ENCODE results near the gene RPAP3.
"Not testable (repeated sequence)": the region's sequence is repeated elsewhere in the genome, so short reads cannot be mapped to it uniquely, and the experiment has no call there.

Gene RPAP3

DNA sequence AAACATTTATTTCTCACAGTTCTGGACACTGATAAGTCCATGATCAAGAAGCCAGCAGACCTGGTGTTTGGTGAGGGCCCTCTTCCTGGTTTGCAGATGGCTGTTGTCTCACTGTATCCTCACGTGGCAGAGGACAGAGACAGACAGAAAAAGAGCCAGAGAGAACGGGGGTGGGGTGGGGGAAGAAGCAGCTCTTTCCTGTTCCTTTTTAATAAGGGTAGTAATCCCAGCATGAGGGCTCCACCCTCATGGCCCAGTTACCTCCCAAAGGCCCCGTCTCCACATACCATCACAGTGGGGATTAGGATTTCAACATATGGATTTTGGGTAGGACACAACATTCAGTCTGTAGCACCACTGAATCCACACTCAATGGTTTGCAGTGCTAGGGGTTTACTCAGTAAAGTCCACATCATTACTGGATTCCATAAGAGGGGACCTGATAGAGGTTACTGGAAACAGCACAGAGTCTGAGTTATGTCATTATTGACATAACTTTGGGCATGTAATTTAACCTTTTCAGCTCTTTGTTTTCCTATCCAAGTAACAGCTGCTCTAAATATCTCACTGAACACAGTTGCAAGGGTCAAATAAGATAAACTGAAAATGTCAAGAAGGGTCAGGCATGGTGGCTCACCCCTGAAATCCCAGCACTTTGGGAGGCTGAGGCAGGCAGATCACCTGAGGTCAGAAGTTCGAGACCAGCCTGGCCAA, 53.2 kb downstream of the RPAP3 start:
- DNase-seq, result no peak

DNA sequence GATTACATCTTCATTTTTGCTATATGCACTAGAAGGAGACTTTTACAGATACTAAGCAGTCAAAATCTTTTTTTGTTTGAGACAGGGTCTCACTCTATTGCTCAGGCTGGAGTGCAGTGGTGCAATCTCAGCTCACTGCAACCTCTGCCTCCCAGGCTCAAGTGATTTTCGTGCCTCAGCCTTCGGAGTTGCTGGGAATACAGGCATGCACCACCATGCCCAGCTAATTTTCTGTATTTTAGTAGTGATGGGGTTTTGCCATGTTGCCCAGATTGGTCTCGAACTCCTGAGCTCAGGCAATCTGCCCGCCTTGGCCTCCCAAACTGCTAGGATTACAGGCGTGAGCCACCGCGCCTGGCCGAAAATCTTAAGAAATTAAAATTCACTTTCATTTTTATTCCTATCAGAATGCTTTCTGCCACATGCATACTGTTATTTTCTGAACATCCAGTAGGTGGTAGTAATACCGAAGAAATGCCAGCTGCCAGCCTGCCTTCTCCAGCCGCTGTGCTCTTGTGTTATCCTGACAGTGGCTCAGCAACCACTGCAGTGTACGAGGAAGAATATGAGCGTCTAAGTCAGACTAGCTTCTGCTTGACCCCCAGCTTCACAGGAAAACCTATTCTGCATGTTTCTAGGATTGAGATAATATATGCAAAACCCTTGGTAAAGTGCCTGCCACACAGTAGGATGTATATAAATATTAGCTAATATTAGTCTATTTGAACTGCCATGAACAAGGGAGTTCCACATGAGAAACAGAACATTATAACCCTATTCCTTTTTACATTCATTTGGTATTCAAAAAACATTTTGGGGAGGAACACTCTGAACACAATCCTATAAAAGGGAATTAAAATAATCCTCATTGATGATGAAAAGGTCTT, 54.2 kb downstream of the RPAP3 start:
- DNase-seq, result peak in 4 of 5 donors; percentile 22 to 67 (median 32)

DNA sequence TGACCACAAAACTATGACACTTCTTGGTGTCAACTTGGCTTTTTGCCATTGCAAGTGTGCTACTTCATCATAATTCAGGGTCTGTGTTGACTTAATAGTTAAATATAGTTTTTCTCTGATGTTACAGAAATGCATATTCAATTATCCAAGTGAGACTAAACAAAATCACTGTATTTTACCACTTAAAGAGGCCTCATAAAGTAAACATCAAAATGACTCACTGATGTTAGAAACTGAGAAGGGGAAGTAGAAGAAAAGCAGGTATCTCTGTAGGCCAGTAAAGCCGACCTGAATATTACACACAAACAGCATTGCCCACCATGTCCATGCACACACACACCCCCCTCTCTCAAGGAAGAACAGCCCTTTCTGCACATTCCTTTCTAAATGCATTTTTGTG, 55.4 kb downstream of the RPAP3 start:
- no peak for DNase-seq

DNA sequence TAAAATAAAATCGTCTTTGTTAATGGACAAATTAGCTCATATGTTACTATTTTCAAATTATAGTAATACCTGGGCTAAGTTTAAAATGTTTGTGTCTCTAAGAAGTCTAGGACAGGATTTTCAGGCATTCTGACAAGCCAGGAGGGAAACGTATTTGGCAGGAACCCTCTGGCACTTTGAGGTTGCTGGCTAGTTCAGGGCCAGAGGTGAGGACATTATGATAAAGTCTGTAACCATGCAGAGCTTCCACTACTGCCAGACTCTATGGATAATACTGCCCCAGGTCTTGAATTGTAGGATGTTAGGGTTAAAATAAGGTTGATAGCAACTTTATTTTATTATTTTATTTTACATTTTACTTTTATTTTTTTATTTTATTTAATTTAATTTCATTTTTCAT, 56.4 kb downstream of the RPAP3 start:
- DNase-seq, result no peak

DNA sequence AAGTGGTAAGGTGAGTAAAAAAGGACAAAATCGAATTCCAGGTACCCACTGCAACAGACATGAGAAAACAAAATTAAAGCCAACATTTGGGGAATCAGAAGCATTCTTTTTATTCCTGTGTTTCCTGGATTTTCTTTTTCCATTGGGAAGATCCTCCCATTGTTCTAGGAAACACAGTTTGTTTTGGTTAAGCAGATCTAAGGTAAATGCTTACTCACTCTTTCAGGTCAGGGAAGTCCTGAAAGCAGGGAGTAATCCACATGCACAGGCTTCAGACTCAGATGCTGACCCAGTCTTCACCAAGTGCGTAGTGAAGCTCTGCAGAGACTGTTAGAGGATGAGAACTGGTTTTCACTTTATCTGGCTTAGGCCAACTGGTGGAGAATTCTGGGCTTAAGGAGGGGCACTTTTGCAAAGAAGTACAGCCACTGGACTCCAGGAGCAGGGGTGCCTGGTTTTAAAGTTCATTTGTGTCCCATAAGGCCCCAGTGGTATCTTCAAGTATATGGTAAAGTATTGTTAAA, 57.7 kb downstream of the RPAP3 start:
- DNase-seq, result no peak

DNA sequence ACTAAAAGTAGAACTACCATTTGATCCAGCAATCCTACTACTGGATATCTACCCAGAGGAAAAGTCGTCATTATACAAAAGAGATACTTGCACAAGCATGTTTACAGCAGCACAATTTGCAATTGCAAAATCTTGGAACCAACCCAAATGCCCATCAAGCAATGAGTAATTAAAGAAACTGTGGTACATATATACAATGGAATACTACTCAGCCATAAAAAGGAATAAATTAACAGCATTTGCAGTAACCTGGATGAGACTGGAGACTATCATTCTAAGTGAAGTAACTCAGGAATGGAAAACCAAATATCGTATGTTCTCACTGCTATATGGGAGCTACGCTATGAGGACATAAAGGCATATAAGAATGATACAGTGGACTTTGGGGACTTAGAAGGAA, 63.5 kb downstream of the RPAP3 start:
- not testable (repeated sequence) for DNase-seq

DNA sequence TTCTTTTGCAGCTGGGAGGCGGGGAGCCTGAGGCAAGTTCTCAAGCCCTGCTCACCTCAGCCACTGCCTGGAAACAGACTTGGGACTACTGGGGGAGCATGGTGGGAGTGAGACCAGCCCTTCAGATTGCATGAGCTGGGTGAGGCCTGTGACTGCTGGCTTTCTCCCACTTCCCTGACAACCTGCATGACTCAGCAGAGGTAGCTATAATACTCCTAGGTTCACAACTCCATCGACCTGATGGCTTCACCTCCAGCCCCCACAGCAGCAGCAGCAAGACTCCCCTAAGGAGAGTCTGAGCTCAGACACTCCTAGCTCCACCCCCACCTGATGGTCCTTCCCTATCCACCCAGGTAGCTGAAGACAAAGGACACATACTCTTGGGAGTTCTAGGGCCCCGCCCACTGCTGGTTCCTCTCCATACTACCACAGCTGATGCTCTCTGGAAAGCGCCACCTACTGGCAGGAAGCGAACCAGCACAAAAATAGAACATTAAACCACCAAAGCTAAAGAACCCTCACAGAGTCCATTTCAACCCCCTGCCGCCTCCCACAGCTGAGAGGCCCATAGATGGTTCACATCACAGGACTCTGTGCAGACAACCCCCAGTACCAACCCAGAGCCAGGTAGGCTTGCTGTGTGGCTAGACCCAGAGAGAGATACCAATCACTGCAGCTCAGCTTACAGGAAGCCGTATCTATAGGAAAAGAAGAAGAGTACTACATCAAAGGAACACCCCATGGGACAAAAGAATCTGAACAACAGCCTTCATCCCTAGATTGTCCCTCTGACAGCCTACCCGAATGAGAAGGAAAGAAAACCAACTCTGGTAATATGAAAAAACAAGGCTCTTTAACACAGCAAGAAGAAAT, 68.7 kb downstream of the RPAP3 start:
- DNase-seq, result peak in 3 of 5 donors; percentile 17 to 23 (median 22)

DNA sequence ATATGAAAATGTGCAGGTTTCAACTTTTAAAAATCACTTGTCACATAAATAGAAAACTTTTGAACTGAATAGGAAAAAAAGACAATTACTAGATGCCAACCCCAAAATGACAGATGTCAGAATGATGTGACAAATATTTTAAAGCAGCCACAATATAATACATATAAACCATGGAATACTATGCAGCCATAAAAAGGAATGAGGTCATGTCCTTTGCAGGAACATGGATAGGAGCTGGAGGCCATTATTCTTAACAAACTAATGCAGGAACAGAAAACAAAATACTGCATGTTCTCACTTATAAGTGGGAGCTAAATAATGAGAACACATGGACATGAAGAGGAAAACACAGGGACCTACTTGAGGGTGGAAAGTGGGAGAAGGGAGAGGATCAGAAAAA, 70.1 kb downstream of the RPAP3 start:
- not testable (repeated sequence) for DNase-seq

DNA sequence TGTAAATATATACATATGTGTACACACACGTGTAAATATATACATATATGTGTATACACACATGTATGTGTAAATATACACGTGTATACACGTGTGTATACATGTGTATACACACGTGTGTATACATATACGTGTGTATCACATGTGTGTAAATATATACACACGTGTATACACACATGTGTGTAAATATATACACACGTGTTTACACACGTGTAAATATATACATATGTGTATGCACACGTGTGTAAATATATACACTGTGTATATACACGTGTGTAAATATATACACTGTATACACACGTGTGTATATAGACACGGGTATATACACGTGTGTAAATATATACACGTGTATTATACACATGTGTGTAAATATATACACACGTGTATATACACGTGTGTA, 71.7 kb downstream of the RPAP3 start:
- DNase-seq, result no peak

DNA sequence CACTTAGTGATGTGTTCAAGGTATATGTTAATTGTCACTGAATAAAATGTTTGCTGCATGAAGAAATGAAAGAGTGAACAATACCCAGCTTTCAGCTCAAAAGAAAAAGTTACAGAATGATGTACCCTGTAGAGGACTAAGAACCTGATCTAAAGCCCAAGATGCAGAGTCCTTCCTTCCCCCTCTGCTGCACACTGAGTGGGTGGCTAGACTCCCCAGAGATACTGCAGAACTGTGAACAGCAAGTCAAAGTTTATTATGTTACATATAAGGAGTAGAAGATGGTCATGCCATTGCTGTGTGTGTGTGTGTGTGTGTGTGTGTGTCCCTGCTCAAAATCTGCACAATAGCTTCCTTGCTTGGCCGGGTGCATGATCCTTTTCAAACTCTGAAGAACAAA, 83.9 kb downstream of the RPAP3 start:
- DNase-seq, result no peak

DNA sequence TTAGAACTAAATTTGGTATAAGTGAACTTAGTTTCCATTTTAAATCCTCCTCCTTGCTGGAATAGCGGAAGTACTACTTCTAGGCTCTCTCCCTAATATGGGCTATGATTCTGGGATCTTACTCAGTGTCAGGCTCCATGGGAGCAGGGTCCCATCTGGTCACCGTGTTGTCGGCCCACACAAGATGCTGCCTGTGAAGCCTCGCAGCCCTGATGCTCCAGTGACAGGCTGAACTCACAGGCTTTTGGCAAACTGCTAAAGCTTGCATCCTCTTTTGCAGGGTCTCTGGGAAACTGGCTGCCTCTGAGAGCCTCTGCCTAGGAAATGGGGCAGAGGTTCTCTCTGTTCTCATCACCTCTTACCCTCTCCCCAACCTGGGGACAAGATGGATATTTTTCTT, 88.4 kb downstream of the RPAP3 start:
- no peak for DNase-seq

DNA sequence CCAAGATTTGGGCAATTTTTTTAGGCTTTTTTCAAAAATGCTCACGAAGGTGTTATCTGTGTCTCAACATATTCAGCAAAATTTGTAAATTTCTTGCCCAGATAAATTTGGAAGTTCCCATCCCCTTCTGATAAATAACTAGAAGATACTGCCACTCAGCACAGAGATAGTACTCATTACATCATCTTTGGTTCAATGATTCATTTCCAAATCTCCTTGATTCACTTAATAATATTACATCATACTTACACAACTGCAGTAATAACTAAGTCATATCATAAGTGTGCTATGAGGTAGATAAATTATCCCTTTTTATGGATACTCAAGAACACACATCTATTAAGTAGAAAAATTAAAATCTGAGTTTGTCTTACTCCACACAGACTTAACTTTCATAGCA, 89.4 kb downstream of the RPAP3 start:
- no peak for DNase-seq

DNA sequence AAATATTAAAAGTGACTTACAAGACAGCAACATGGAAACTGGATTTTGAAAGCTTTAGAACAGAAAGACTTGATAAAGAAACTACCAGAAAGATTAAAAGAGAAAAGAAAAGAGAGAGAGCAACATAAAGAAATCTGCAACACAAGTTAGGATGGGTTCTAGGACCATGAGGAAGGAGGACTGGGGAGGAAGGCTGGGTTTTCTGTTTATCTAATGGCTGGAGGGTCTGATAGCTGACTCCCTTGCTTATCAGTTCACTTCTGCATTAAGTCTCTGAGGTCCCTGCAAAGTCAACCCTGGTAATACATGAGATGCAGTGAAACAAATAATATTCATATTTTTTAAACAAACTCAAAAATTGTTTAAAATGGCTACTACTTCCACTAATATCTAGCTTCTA, 90.1 kb downstream of the RPAP3 start:
- DNase-seq, result no peak

DNA sequence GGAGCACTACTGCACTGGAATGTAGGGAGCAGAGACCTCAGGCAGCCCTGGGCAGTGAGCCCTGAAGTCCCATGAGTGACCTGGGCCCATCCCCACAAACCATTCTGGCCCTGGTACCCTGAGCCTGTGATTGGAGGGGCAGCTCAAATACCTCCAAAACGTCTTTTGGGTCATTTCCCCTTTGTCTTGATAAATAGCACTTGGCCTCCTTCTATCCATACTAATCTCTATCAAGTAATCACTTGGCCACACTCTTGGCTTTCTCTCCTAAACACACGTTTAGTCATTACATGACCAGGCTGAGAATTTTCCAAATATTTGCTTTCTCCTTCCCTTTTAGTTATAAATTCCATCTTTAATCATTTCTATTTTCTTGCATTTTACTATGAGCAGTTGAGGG, 91.3 kb downstream of the RPAP3 start:
- no peak for DNase-seq

DNA sequence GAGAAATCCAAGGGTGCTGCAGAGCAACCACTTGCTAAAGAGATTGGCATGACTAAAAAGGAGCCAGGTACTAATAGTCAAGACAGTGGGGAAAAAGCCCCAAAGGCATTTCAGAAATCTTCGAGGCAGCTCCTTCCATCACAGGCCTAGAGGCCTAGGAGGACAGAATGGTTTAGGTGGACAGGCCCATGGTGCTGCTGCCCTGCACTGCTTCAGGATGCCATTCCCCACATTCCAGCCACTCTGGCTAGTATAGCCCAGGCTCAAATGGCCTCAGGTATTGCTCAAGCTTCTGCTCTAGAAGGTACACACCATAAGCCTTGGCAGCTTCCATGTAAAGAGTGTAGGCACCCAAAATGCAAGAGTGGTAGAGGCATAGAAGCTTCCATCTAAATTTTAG, 92.9 kb downstream of the RPAP3 start:
- no peak for DNase-seq

DNA sequence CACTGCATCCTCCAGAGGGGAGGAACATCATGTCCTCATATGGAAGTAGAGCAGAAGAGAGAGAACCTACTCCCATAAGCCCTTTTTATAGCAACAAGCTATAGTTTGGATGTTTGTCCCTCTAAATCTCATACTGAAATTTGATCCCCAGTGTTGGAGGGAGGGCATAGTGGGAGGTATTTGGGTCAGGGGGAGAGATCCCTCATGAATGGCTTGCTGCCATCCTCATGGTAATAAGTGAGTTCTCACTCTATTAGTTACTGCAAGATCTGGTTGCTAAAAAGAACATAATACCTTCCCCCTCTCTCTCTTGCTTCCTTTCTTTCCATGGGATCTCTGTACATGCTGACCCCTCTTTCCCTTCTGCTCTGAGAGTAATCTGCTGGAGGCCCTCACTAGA, 93.9 kb downstream of the RPAP3 start:
- no peak for DNase-seq

Measured in T-helper 1 cell (primary cell).